ENCODE data around the gene SPATA2L.
"Not testable (repeated sequence)": the region's sequence is repeated elsewhere in the genome, so short reads cannot be mapped to it uniquely, and the experiment has no call there.

The SPATA2L gene

GRCh38 chr16:89695086-89695874 lies 6.2 kb downstream of the SPATA2L start:
- DNase-seq: peak in 3 of 42 donors; percentile 21 to 36 (median 27)
- intact Hi-C loops (cut with DNase I): no loop called here

- intact Hi-C loops (cut with DNase I); DNase-seq: not testable (repeated sequence)
Observed at GRCh38 chr16:89694784-89695085, 6.8 kb downstream of the SPATA2L start.

- intact Hi-C loops (cut with DNase I): no loop called here
- DNase-seq: no peak
Observed at GRCh38 chr16:89693931-89694783, 7.3 kb downstream of the SPATA2L start.

DNA sequence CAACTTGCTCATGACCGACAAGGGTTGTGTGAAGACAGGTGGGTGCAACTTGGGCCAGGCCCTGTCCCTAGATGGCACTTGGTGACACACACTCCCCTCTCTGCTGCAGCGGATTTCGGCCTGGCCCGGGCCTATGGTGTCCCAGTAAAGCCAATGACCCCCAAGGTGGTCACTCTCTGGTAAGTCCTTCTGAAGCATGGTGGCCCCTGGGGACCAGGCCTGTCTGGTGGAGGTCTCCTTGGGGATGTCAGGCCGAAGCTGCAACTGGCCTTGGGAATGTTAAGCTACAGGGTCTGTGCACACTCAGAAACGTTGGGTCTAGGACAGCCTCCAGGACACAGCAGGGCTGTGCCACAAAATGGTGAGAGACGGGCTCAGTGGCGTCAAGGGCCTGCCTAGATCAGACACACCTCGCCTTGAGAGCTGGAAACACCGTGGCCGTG lies 8.2 kb downstream of the SPATA2L start:
- DNase-seq: no peak
- intact Hi-C loops (cut with DNase I): no loop called here

GRCh38 chr16:89691986-89692569 lies 9.4 kb downstream of the SPATA2L start:
- no peak for DNase-seq
- intact Hi-C loops (cut with DNase I): no loop called here

GRCh38 chr16:89691231-89691985 lies 10.1 kb downstream of the SPATA2L start:
- intact Hi-C loops (cut with DNase I): no loop called here
- DNase-seq: no peak

DNA sequence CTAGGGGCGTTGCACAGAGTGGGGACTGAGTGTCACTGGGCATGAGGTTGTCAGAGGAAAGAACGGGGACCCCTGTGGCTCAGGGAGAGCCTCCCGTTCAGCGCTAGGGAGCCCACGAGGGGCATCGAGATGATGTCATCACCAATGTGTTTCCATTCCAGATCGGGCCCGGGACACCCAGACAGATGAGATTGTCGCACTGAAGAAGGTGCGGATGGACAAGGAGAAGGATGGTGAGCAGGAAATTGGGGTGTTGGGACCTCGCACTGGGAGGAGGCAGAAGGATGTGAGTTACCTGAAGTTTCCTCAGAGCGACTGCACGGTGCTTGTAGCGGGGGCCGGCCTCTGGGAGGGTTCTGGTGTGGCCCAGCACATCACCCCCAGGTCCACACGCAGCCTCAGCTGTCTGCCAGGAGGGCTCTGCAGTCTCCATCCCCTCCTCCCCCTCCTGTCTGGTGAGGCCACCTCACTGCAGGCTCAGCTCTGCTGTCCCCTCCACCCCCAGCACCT lies 11.1 kb downstream of the SPATA2L start:
- DNase-seq: no peak
- intact Hi-C loops (cut with DNase I): no loop called here

DNA sequence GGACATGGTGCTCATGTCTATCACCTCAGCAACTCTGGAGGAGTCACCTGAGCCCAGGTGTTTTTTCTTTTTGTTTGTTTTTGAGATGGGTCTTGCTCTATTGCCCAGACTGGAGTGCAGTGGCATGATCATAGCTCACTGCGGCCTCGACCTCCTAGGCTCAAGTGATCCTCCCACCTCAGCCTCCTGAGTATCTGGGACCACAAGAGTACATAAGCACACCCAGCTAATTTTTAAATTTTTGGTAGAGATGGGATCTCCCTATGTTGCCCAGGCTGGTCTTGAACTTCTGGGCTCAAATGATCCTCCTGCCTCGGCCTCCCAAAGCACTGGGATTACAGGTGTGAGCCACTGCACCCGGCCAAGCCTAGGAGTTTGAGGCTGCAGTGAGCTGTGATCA lies 11.9 kb downstream of the SPATA2L start:
- intact Hi-C loops (cut with DNase I): loop anchor here (10.0 kb wide), 1 partner anchor 125 kb away; the partner anchor contains the start of gene RPL13
- not testable (repeated sequence) for DNase-seq

GRCh38 chr16:89689142-89689541 lies 12.4 kb downstream of the SPATA2L start:
- DNase-seq: no peak
- intact Hi-C loops (cut with DNase I): loop anchor here (10.0 kb wide), 1 partner anchor 124 kb away; the partner anchor contains the start of gene RPL13

DNA sequence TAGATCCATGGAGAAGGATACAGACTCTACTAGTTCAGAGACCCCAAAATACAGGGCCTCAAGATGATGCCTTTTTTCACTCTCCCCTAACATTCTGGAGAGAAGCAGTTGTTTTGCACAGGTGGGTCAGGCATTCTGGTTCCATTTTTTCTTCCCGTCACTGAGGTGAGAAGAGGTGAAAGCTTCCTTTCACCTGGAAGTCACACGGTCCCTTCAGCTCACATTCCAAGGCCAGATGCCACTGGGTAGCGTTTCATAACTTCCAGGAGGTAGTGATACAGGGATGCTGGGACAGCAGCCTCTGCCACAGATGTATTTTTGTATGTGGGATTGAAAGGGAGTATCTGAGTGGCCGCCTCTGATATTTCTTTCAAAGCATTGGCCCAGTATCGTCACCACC lies 13.1 kb downstream of the SPATA2L start:
- no peak for DNase-seq

DNA sequence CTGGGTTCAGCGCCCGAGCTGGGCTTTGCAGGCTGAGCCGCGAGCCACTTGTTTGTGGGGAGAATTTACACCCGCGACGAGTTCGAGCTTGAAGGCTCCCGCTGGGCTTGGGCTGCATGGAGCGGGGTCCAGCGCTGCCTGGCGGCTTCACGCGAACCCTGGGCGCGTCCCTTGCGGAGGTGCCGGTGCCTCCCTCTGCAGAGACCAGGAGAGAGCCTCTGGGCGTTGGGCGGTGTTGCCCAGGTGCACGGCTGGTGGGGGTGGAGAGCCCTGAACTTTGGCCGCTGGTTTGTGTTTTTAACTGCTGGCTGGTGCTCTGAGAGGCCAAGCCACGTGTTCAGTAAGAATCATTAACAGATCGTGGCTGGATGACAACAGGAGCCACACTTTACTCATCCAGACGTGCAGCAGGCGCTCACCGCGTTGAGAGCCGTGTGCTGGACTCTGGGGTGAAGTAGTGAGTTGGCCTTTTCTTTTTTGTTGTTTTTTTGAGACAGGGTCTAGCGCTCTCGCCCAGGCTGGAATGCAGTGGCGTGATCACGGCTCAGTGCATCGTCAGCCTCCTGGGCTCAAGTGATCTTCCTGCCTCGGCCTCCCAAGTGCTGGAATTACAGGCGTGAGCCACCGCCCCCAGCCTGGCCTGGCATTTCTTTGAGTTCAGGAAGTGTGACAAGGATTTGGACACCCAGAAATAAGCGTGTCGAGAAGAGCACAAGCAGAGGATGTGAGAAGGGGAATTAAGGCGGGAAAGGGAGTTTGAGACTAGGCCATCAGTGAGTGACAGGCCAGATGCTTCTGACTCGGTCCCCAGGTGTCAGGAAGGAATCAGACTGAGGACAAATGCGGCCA lies 14.2 kb downstream of the SPATA2L start:
- DNase-seq: no peak
- intact Hi-C loops (cut with DNase I): loop anchor here (10.0 kb wide), 1 partner anchor 123 kb away; the partner anchor contains the start of gene RPL13

More for the DNA sequence above, 13.1 kb downstream of the SPATA2L start:
- intact Hi-C loops (cut with DNase I): loop anchor here (10.0 kb wide), 1 partner anchor 124 kb away; the partner anchor contains the start of gene RPL13

DNA sequence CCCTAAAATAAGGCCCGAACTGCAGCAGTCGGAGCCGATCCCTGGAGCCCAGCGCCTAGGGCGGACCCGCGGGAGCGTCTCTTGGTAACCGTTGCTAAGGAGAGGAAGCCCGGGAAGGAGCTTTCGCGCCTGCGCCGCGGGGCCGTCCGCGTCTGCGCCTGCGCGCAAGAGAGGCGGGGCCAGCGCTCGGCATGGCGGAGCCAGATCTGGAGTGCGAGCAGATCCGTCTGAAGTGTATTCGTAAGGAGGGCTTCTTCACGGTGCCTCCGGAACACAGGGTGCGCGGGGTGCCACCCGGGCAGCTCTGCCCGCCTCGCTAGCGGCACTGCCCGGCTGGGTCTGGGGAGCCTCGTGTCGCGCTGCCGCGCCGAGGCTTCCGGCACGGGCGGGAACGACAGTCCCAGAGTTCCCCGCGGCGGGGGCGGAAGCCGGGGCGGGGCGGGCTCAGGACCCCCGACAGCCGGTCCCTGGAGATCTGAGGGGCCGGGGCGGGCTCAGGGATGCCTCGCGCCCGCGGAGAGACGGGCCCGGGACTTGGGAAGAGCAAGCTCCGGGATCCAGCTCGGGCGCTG lies 14.9 kb downstream of the SPATA2L start, which contains the start of gene CDK10:
CDK10 (plus strand) TSS at position 170 of the 572 bp plus-strand sequence; CDS start at position 192, 22 bp downstream.
- DNase-seq: peak; percentile 69 to 97 (median 91)
- intact Hi-C loops (cut with DNase I): loop anchor here (10.0 kb wide), 1 partner anchor 122 kb away; the partner anchor contains the start of gene RPL13

DNA sequence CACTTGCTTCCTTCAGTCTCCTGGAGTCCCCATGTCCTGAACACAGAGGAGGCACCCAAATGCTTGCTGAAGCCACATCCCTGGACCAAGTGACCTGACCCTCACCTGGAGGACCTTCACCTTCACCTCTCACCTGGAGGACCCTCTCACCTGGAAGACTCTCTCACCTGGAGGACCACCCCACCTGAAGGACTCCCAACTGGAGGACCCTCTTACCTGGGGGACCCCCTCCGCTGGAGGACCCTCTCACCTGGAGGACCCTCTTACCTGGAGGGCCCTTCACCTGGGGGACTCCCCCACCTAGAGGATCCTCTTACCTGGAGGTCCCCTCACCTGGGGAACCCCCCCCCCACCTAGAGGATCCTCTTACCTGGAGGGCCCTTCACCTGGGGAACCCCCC lies 15.6 kb downstream of the SPATA2L start:
- intact Hi-C loops (cut with DNase I): loop anchor here (10.0 kb wide), 1 partner anchor 121 kb away; the partner anchor contains the start of gene RPL13
- no peak for DNase-seq

DNA sequence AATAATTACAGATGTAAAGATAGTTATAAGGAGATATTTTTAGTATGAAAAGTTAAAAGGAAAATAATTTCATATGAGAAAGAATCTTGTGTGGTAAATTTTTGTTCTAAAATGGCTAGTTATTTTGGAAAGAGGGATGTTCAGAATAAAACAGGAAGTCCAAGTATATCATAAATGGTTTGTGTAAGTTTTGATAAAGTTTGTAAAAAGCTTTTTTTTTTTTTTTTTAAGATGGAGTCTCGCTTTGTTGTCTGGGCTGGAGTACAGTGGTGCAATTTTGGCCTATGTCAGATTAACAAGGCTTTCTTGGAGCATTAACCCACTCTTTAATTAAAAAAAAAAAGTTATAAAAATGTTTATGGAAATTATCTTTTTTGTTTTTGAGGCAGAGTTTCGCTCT lies 23.2 kb downstream of the SPATA2L start:
- DNase-seq: no peak
- intact Hi-C loops (cut with DNase I): no loop called here

DNA sequence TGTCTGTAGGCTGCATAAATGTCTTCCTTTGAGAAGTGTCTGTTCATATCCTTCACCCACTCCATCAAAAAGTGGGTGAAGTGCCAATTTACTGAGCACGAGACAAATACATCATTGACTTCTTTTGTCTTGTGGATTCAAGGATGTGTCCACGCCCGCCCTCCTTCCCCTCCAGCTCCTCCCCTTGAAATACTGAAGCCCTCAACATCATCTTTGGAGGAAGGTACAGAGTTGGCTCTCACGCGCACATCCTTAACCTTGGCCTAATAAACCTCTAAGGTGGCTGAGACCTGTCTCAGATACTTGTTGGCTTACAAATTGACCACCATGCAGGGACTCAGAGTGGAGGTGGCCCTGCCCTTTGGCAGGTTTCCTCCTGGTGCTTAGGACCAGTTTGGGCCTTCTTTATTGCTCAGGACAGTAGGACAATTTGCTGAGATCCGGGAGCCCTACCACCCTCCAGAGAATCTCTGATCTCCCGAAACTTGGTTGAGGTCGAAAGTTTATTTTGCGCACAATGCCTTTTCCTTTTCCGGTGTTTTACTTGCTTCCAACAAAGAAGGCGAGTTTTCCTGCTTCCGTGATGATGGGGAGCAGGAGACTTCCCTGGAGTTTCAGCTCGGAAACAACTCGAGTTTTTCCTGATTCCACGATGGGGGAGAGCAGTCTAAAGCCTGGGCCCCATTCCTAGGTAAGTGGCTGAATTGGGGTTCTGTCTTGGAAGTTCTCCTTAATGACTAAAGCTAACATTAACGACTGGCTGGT lies 29.1 kb downstream of the SPATA2L start:
- intact Hi-C loops (cut with DNase I): no loop called here
- no peak for DNase-seq

DNA sequence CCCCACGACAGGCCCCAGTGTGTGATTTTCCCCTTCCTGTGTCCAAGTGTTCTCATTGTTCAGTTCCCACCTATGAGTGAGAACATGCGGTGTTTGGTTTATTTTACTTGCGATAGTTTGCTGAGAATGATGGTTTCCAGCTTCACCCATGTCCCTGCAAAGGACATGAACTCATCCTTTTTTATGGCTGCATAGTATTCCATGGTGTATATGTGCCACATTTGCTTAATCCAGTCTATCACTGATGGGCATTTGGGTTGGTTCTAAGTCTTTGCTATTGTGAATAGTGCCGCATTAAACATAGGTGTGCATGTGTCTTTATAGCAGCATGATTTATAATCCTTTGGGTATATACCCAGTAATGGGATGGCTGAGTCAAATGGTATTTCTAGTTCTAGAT lies 29.9 kb downstream of the SPATA2L start:
- DNase-seq; intact Hi-C loops (cut with DNase I): not testable (repeated sequence)
